Suprapubic skin (tissue), 4 donors: ENCODE data around the gene ACTN2. TPM values are rescaled to one million over a fixed set of nuclear protein-coding genes. Genes with fewer than 3 reads are reported as not detected.

Experiments used
- DNase-seq, 2 donors: peaks; one replicate each; pipeline ENCODE4 v3.0.0-alpha.2; 2019; ENCODE audit warnings: low spot score in 2 of 2
- H3K27ac ChIP-seq: fragments of 200-600 bp; sonication (generic); one replicate; pipeline ENCODE4 v1.5.1; 2019
- H3K27me3 ChIP-seq: fragments of 200-600 bp; sonication (generic); one replicate; pipeline ENCODE4 v1.5.1; 2019
- H3K36me3 ChIP-seq: fragments of 200-600 bp; sonication (generic); one replicate; pipeline ENCODE4 v1.5.1; 2019
- H3K4me1 ChIP-seq: fragments of 200-600 bp; sonication (generic); one replicate; pipeline ENCODE4 v1.5.1; 2019
- H3K4me3 ChIP-seq: fragments of 200-600 bp; sonication (generic); one replicate; pipeline ENCODE4 v1.5.1; 2019; ENCODE audit warnings: mild to moderate bottlenecking
- H3K9me3 ChIP-seq: fragments of 200-600 bp; sonication (generic); one replicate; pipeline ENCODE4 v1.5.1; 2019
- CTCF ChIP-seq, 2 donors: fragments of 200-600 bp in 1 of 2; fragments of 450-650 bp in 1 of 2; sonication (generic) in 1 of 2; IDR thresholded peaks; one replicate each; pipeline ENCODE4 v1.5.1; 2016 to 2019; ENCODE audit warnings: antibody characterized with exemption in 2 of 2, mild to moderate bottlenecking in 1 of 2, moderate library complexity in 1 of 2
- EP300 ChIP-seq: sonication (generic); formaldehyde crosslinking; IDR thresholded peaks from one replicate; pipeline ENCODE4 v1.6.1; 2017; ENCODE audit warnings: antibody characterized with exemption
- POLR2A ChIP-seq, 2 donors: fragments of 450-650 bp; IDR thresholded peaks; one replicate each; pipeline ENCODE4 v1.6.1; 2017; ENCODE audit warnings: antibody characterized with exemption in 2 of 2, mild to moderate bottlenecking in 2 of 2, moderate library complexity in 2 of 2
- POLR2AphosphoS5 ChIP-seq, 3 donors: sonication (generic); formaldehyde crosslinking; IDR thresholded peaks; one replicate each; pipeline ENCODE4 v1.6.1; 2017; ENCODE audit warnings: antibody characterized with exemption in 3 of 3
- WGBS: methylation state at CpG from one replicate; pipeline ENCODE4 v1.1.5; 2018; 5-methylcytosine and 5-hydroxymethylcytosine counted together
- total RNA-seq, 4 donors: library from RNA; depleted of rRNA; stranded (reverse); fragments of >200 nt; gene quantifications; one replicate each; pipeline ENCODE4 v1.1.0, GENCODE V29; 2016

ACTN2 gene
- total RNA-seq, 4 donors from 2014 or later, result 1.1 TPM; not detected in 3

- H3K4me1 ChIP-seq, result peaks cover 7% of the 10 kb centered on the region
- no peaks in the 10 kb centered on the region for H3K9me3 ChIP-seq
- no peaks in the 10 kb centered on the region for H3K27me3 ChIP-seq
- no peak overlapping the region for H3K27ac ChIP-seq
- no peak overlapping the region for H3K4me3 ChIP-seq
- TF ChIP-seq POLR2A (IDR thresholded peaks at IDR 0.05) (no peak), POLR2AphosphoS5 (IDR thresholded peaks at IDR 0.05) (no peak), EP300 (no peak), CTCF (IDR thresholded peaks at IDR 0.05) (no peak)
- WGBS, result 96% methylated on average over 2 of the region's 2 CpGs
- DNase-seq, result no peak
- H3K36me3 ChIP-seq, result peaks cover 53% of the 10 kb centered on the region
These were observed 121.7 kb downstream of the ACTN2 start for GRCh38 chr1:236808005-236808404.

- DNase-seq, result no peak
- H3K4me1 ChIP-seq, result peaks cover 7% of the 10 kb centered on the region
These were observed 122.3 kb downstream of the ACTN2 start for GRCh38 chr1:236808564-236809130.

GRCh38 chr1:236809148-236809547, 122.8 kb downstream of the ACTN2 start:
- Histone ChIP-seq H3K4me3 (no peak overlapping the region), H3K9me3 (no peaks in the 10 kb centered on the region), H3K4me1 (peaks cover 7% of the 10 kb centered on the region), H3K27me3 (no peaks in the 10 kb centered on the region), H3K36me3 (peaks cover 62% of the 10 kb centered on the region), H3K27ac (no peak overlapping the region)
- 55% methylated on average over 1 of the region's 1 CpG for WGBS
- DNase-seq, result no peak
- TF ChIP-seq POLR2A (IDR thresholded peaks at IDR 0.05) (no peak), POLR2AphosphoS5 (IDR thresholded peaks at IDR 0.05) (no peak), EP300 (no peak), CTCF (IDR thresholded peaks at IDR 0.05) (no peak)

More at GRCh38 chr1:236808564-236809130, 122.3 kb downstream of the ACTN2 start:
- H3K36me3 ChIP-seq, result peaks cover 57% of the 10 kb centered on the region
- no peak overlapping the region for H3K27ac ChIP-seq
- H3K27me3 ChIP-seq, result no peaks in the 10 kb centered on the region
- no peaks in the 10 kb centered on the region for H3K9me3 ChIP-seq
- WGBS, result 78% methylated on average over 8 of the region's 8 CpGs
- H3K4me3 ChIP-seq, result no peak overlapping the region
- TF ChIP-seq EP300, result no peak

- H3K4me1 ChIP-seq, result peaks cover 7% of the 10 kb centered on the region
- no peaks in the 10 kb centered on the region for H3K9me3 ChIP-seq
- DNase-seq, result no peak
- H3K27ac ChIP-seq, result no peak overlapping the region
- H3K4me3 ChIP-seq, result no peak overlapping the region
- TF ChIP-seq POLR2AphosphoS5 (IDR thresholded peaks at IDR 0.05), result no peak
- no peak for TF ChIP-seq EP300
- no peak for TF ChIP-seq CTCF (IDR thresholded peaks at IDR 0.05)
- TF ChIP-seq POLR2A (IDR thresholded peaks at IDR 0.05), result no peak
- no peaks in the 10 kb centered on the region for H3K27me3 ChIP-seq
- WGBS, result 93% methylated on average over 3 of the region's 3 CpGs
- H3K36me3 ChIP-seq, result peaks cover 69% of the 10 kb centered on the region
These were observed 123.7 kb downstream of the ACTN2 start for GRCh38 chr1:236810018-236810417.

GRCh38 chr1:236812334-236813030, 126.2 kb downstream of the ACTN2 start:
- DNase-seq, result no peak
- H3K27me3 ChIP-seq, result no peaks in the 10 kb centered on the region
- no peak for TF ChIP-seq POLR2AphosphoS5 (IDR thresholded peaks at IDR 0.05)
- no peak for TF ChIP-seq POLR2A (IDR thresholded peaks at IDR 0.05)
- no peak for TF ChIP-seq CTCF (IDR thresholded peaks at IDR 0.05)
- no peak for TF ChIP-seq EP300
- peaks cover 87% of the 10 kb centered on the region for H3K36me3 ChIP-seq
- H3K9me3 ChIP-seq, result no peaks in the 10 kb centered on the region
- WGBS, result 85% methylated on average over 5 of the region's 5 CpGs
- H3K4me1 ChIP-seq, result peaks cover 7% of the 10 kb centered on the region
- no peak overlapping the region for H3K27ac ChIP-seq
- H3K4me3 ChIP-seq, result no peak overlapping the region

Other genes with a start within 250 kb of the ACTN2 start
- gene LGALS8, start 162.5 kb upstream of the ACTN2 start, total RNA-seq, result 100 to 1,000 TPM in 2 of 4 donors, 10 to 100 TPM in 2; 70.2 to 280 (median 99.3) TPM
- gene HEATR1, start 82.0 kb upstream of the ACTN2 start, total RNA-seq, result 10 to 100 TPM; 21.1 to 43.4 (median 32.6) TPM
- gene MTR, start 108.8 kb downstream of the ACTN2 start, total RNA-seq, result 10 to 100 TPM; 17.7 to 77.7 (median 27.3) TPM